ENCODE measurements around the gene OSCP1. TPM values are rescaled to one million over a fixed set of nuclear protein-coding genes. Genes with fewer than 3 reads are reported as not detected.

Gene OSCP1
- total RNA-seq, 1 experiment from 2014 or later: 3.2 TPM

GRCh38 chr1:36415661-36416326 is 34.5 kb downstream of the OSCP1 start:
- Mint-ChIP-seq H3K4me1 (peaks cover 10 to 17% of the 10 kb centered on the region in 2 experiments), H3K27me3 (ENCODE audit: low read depth) (no peaks in the 10 kb centered on the region; the same call in 1 of the 2 replicates), H3K36me3 (ENCODE audit: insufficient read depth in 1 of 3, low read depth in 3 of 3) (peaks cover 0 to 5% (median 4%) of the 10 kb centered on the region in 3 experiments; a peak in 4 of 7 replicates), H3K27ac (peak overlapping the region in 1 of 3 experiments; percentile 46; a peak in 1 of 7 replicates), H3K4me3 (no peak overlapping the region; a peak in 1 of 5 replicates), H3K9me3 (no peaks in the 10 kb centered on the region; a peak in 1 of 5 replicates)
- Histone ChIP-seq H2BK20ac (ENCODE audit: low read depth, low read length, poor library complexity, severe bottlenecking) (no peak overlapping the region), H3K18ac (ENCODE audit: insufficient read length, low read depth, low read length) (no peak overlapping the region), H2BK12ac (ENCODE audit: insufficient read length, low read depth, low read length) (no peak overlapping the region), H4K5ac (ENCODE audit: insufficient read length, low read depth, low read length) (no peak overlapping the region), H3K27ac (ENCODE audit: insufficient read length, low read depth, low read length) (no peak overlapping the region), H3K79me2 (ENCODE audit: insufficient read depth, low read length) (no peaks in the 10 kb centered on the region), H2AFZ (ENCODE audit: low read length) (no peak overlapping the region), H2BK5ac (ENCODE audit: insufficient read length, low read length) (no peak overlapping the region), H2BK15ac (ENCODE audit: low read depth, low read length) (no peak overlapping the region), H3K23ac (ENCODE audit: insufficient read length, low read depth, low read length) (no peak overlapping the region), H3K27me3 (ENCODE audit: insufficient read depth, low read length) (no peaks in the 10 kb centered on the region), H3K9me3 (ENCODE audit: control insufficient read depth, low read depth, low read length) (no peaks in the 10 kb centered on the region), H3K4me2 (ENCODE audit: insufficient read depth, insufficient read length, low read length) (no peak overlapping the region), H3K9ac (ENCODE audit: extremely low read depth, insufficient read length, low read length) (no peak overlapping the region), H2BK120ac (ENCODE audit: low read depth, low read length, poor library complexity, severe bottlenecking) (no peak overlapping the region), H3K56ac (ENCODE audit: insufficient read length, low read depth, low read length) (no peak overlapping the region), H4K91ac (ENCODE audit: insufficient read length, low read depth, low read length) (no peak overlapping the region), H3K4ac (ENCODE audit: low read depth, low read length) (no peak overlapping the region), H3K23me2 (ENCODE audit: insufficient read length, low read depth, low read length, poor library complexity, severe bottlenecking) (no peaks in the 10 kb centered on the region), H3K79me1 (ENCODE audit: insufficient read depth, low read depth, low read length, poor library complexity, severe bottlenecking) (no peaks in the 10 kb centered on the region), H3K4me1 (ENCODE audit: insufficient read depth, low read length) (no peaks in the 10 kb centered on the region), H3T11ph (ENCODE audit: low read length) (no peak overlapping the region), H4K8ac (replicated peaks; ENCODE audit: insufficient read length, low read depth, low read length) (no peak overlapping the region), H4K20me1 (ENCODE audit: control insufficient read depth, insufficient read depth, insufficient read length) (no peaks in the 10 kb centered on the region), H3K14ac (ENCODE audit: insufficient read depth, low read length) (no peak overlapping the region), H2AK5ac (ENCODE audit: insufficient read length, low read length) (no peak overlapping the region)
- DNase-seq: no peak
- no CpG with 5 or more reads among the region's 15 CpGs for WGBS (ENCODE audit: extremely low coverage, insufficient read length, low lambda C conversion rate)
- TF ChIP-seq CTCF (conservative IDR thresholded peaks at IDR 0.05): no peak
